ENCODE data around the gene FAM72B. TPM values are rescaled to one million over a fixed set of nuclear protein-coding genes. Genes with fewer than 3 reads are reported as not detected.
A peak's percentile ranks its signal among the peaks of the same experiment; 100 is the strongest.
"Not testable (repeated sequence)": the region's sequence is repeated elsewhere in the genome, so short reads cannot be mapped to it uniquely, and the experiment has no call there.

FAM72B gene
- total RNA-seq, 1 experiment from 2014 or later: 10.2 TPM

- H3K4me1 ChIP-seq (ENCODE audit: control insufficient read depth in 1 of 2, insufficient read depth in 2 of 2, low read length in 2 of 2); H3K36me3 ChIP-seq (ENCODE audit: control insufficient read depth in 1 of 2, insufficient read depth in 2 of 2, low read length in 2 of 2); CTCF ChIA-PET; intact Hi-C loops (cut with micrococcal nuclease); DNase-seq (ENCODE audit: low read depth, low spot score); H3K79me2 ChIP-seq (ENCODE audit: insufficient read depth, low read length); RAD21 ChIA-PET (ENCODE audit: low non-redundant PET in 1 of 2, low total read pairs in 2 of 2, uncharacterized antibody in 2 of 2, unreplicated experiment in 2 of 2); H3K9ac ChIP-seq (ENCODE audit: low read length); H3K27me3 ChIP-seq (ENCODE audit: insufficient read depth, low read length); POLR2A ChIA-PET; BruUV-seq (replicated peaks); H3K9me2 ChIP-seq (ENCODE audit: insufficient read depth); H3K9me3 ChIP-seq (ENCODE audit: control insufficient read depth in 1 of 2, insufficient read depth in 1 of 2, low read depth in 1 of 2, low read length in 2 of 2); H2AFZ ChIP-seq (ENCODE audit: low read depth, low read length, poor library complexity, severe bottlenecking); H3K4me2 ChIP-seq (ENCODE audit: low read length); H3K4me3 ChIP-seq (replicated peaks in 1 of 2; ENCODE audit: low read depth in 1 of 2, low read length in 2 of 2); H4K20me1 ChIP-seq (ENCODE audit: insufficient read depth); ATAC-seq; H3K27ac ChIP-seq (ENCODE audit: low read depth, low read length): not testable (repeated sequence)
Observed at GRCh38 chr1:121151294-121151693, 32.8 kb downstream of the FAM72B start.

- H3K27me3 ChIP-seq (ENCODE audit: insufficient read depth, low read length); POLR2A ChIA-PET; H3K27ac ChIP-seq (ENCODE audit: low read depth, low read length); DNase-seq (ENCODE audit: low read depth, low spot score); H3K79me2 ChIP-seq (ENCODE audit: insufficient read depth, low read length); H3K9me3 ChIP-seq (ENCODE audit: control insufficient read depth in 1 of 2, insufficient read depth in 1 of 2, low read depth in 1 of 2, low read length in 2 of 2); H3K9ac ChIP-seq (ENCODE audit: low read length); H3K4me1 ChIP-seq (ENCODE audit: control insufficient read depth in 1 of 2, insufficient read depth in 2 of 2, low read length in 2 of 2); H4K20me1 ChIP-seq (ENCODE audit: insufficient read depth); H3K4me2 ChIP-seq (ENCODE audit: low read length); H3K36me3 ChIP-seq (ENCODE audit: control insufficient read depth in 1 of 2, insufficient read depth in 2 of 2, low read length in 2 of 2); CTCF ChIA-PET; H3K9me2 ChIP-seq (ENCODE audit: insufficient read depth); BruUV-seq (replicated peaks); H3K4me3 ChIP-seq (replicated peaks in 1 of 2; ENCODE audit: low read depth in 1 of 2, low read length in 2 of 2); H2AFZ ChIP-seq (ENCODE audit: low read depth, low read length, poor library complexity, severe bottlenecking); intact Hi-C loops (cut with micrococcal nuclease); RAD21 ChIA-PET (ENCODE audit: low non-redundant PET in 1 of 2, low total read pairs in 2 of 2, uncharacterized antibody in 2 of 2, unreplicated experiment in 2 of 2): not testable (repeated sequence)
- ATAC-seq: peak; percentile 85
Observed at GRCh38 chr1:121148489-121149190, 35.5 kb downstream of the FAM72B start.

DNA sequence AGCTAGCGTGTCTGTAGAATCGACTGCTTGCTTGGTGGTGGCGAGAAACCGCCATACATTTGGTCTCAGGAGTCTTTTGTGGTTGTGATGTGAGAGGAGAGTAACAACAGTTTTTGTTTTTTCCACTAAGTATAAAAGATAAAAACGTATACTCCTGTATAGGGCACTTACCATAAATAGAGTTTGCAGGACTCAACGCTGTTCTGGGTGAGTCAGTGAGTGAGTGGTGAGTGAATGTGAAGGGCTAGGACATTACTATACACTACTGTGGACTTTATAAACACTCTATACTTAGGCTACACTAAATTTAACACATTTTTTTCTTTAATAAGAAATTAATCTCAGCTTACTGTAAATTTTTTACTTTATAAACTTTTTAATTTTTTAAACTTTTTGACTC lies 43.7 kb downstream of the FAM72B start:
- H3K36me3 ChIP-seq (ENCODE audit: control insufficient read depth in 1 of 2, insufficient read depth in 2 of 2, low read length in 2 of 2); POLR2A ChIA-PET; intact Hi-C loops (cut with micrococcal nuclease); H2AFZ ChIP-seq (ENCODE audit: low read depth, low read length, poor library complexity, severe bottlenecking); H3K9me3 ChIP-seq (ENCODE audit: control insufficient read depth in 1 of 2, insufficient read depth in 1 of 2, low read depth in 1 of 2, low read length in 2 of 2); H3K4me1 ChIP-seq (ENCODE audit: control insufficient read depth in 1 of 2, insufficient read depth in 2 of 2, low read length in 2 of 2); ATAC-seq; H3K4me2 ChIP-seq (ENCODE audit: low read length); H3K9ac ChIP-seq (ENCODE audit: low read length); RAD21 ChIA-PET (ENCODE audit: low non-redundant PET in 1 of 2, low total read pairs in 2 of 2, uncharacterized antibody in 2 of 2, unreplicated experiment in 2 of 2); H3K9me2 ChIP-seq (ENCODE audit: insufficient read depth); H4K20me1 ChIP-seq (ENCODE audit: insufficient read depth); H3K27ac ChIP-seq (ENCODE audit: low read depth, low read length); DNase-seq (ENCODE audit: low read depth, low spot score); CTCF ChIA-PET; BruUV-seq (replicated peaks); H3K4me3 ChIP-seq (replicated peaks in 1 of 2; ENCODE audit: low read depth in 1 of 2, low read length in 2 of 2); H3K27me3 ChIP-seq (ENCODE audit: insufficient read depth, low read length); H3K79me2 ChIP-seq (ENCODE audit: insufficient read depth, low read length): not testable (repeated sequence)

- H3K36me3 ChIP-seq (ENCODE audit: control insufficient read depth in 1 of 2, insufficient read depth in 2 of 2, low read length in 2 of 2); BruUV-seq (replicated peaks); H4K20me1 ChIP-seq (ENCODE audit: insufficient read depth); ATAC-seq; H3K4me2 ChIP-seq (ENCODE audit: low read length); H3K79me2 ChIP-seq (ENCODE audit: insufficient read depth, low read length); H3K9ac ChIP-seq (ENCODE audit: low read length); H3K9me2 ChIP-seq (ENCODE audit: insufficient read depth); H3K4me3 ChIP-seq (replicated peaks in 1 of 2; ENCODE audit: low read depth in 1 of 2, low read length in 2 of 2); H3K27ac ChIP-seq (ENCODE audit: low read depth, low read length); RAD21 ChIA-PET (ENCODE audit: low non-redundant PET in 1 of 2, low total read pairs in 2 of 2, uncharacterized antibody in 2 of 2, unreplicated experiment in 2 of 2); H3K27me3 ChIP-seq (ENCODE audit: insufficient read depth, low read length); CTCF ChIA-PET; H3K9me3 ChIP-seq (ENCODE audit: control insufficient read depth in 1 of 2, insufficient read depth in 1 of 2, low read depth in 1 of 2, low read length in 2 of 2); DNase-seq (ENCODE audit: low read depth, low spot score); H3K4me1 ChIP-seq (ENCODE audit: control insufficient read depth in 1 of 2, insufficient read depth in 2 of 2, low read length in 2 of 2); intact Hi-C loops (cut with micrococcal nuclease); H2AFZ ChIP-seq (ENCODE audit: low read depth, low read length, poor library complexity, severe bottlenecking); POLR2A ChIA-PET: not testable (repeated sequence)
Observed at GRCh38 chr1:121131494-121131893, 52.6 kb downstream of the FAM72B start.

DNA sequence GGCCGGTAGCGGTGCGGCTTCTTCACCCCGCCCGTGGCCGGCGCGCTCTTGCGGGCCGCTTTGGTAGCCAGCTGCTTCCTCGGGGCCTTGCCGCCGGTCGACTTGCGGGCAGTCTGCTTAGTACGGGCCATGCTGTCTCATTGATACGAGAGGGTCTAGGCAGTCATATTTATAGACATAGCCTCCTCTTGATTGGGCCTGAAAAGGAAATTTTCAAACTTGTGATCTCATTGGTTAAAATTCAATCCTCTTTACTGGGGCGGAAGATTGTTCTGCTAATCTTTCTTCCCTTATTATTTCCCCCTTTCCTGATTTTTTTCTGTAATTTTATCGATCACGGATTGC lies 65.7 kb downstream of the FAM72B start:
- H3K4me3 ChIP-seq (replicated peaks in 1 of 2; ENCODE audit: low read depth in 1 of 2, low read length in 2 of 2); DNase-seq (ENCODE audit: low read depth, low spot score); H3K27ac ChIP-seq (ENCODE audit: low read depth, low read length); H3K4me1 ChIP-seq (ENCODE audit: control insufficient read depth in 1 of 2, insufficient read depth in 2 of 2, low read length in 2 of 2); H3K27me3 ChIP-seq (ENCODE audit: insufficient read depth, low read length); H3K36me3 ChIP-seq (ENCODE audit: control insufficient read depth in 1 of 2, insufficient read depth in 2 of 2, low read length in 2 of 2); H3K79me2 ChIP-seq (ENCODE audit: insufficient read depth, low read length); H3K9me3 ChIP-seq (ENCODE audit: control insufficient read depth in 1 of 2, insufficient read depth in 1 of 2, low read depth in 1 of 2, low read length in 2 of 2); H3K9me2 ChIP-seq (ENCODE audit: insufficient read depth); H4K20me1 ChIP-seq (ENCODE audit: insufficient read depth); H3K9ac ChIP-seq (ENCODE audit: low read length); BruUV-seq (replicated peaks); POLR2A ChIA-PET; CTCF ChIA-PET; H3K4me2 ChIP-seq (ENCODE audit: low read length); intact Hi-C loops (cut with micrococcal nuclease); H2AFZ ChIP-seq (ENCODE audit: low read depth, low read length, poor library complexity, severe bottlenecking); RAD21 ChIA-PET (ENCODE audit: low non-redundant PET in 1 of 2, low total read pairs in 2 of 2, uncharacterized antibody in 2 of 2, unreplicated experiment in 2 of 2): not testable (repeated sequence)
- peak; percentile 58 for ATAC-seq
